Central memory CD8-positive, alpha-beta T cell (primary cell): ENCODE results near the gene BLID.

Experiments used
- ATAC-seq: fragments of 150-1000 bp; cut with Tn5 transposase; replicated peaks from 2 replicates; pipeline ENCODE4 v1.10.0; 2022; ENCODE audit warnings: mild to moderate bottlenecking, moderate FRiP score, moderate number of reproducible peaks; ENCODE audit not compliant: poor library complexity, severe bottlenecking; ENCODE audit errors: extremely low read depth
- DNase-seq, 2 donors: peaks; one replicate each; pipeline ENCODE4 v3.0.0; 2021; ENCODE audit warnings: low spot score in 2 of 2
- H3K27ac Mint-ChIP-seq: one replicate; pipeline ENCODE4 v1.8.0; 2022; ENCODE audit warnings: low read depth, mild to moderate bottlenecking, moderate library complexity, mixed read lengths
- H3K27me3 Mint-ChIP-seq: one replicate; pipeline ENCODE4 v1.8.0; 2022; ENCODE audit warnings: mixed read lengths
- H3K36me3 Mint-ChIP-seq: one replicate; pipeline ENCODE4 v1.8.0; 2022; ENCODE audit warnings: mild to moderate bottlenecking, moderate library complexity, mixed read lengths; ENCODE audit not compliant: insufficient read depth
- H3K4me1 Mint-ChIP-seq: one replicate; pipeline ENCODE4 v1.8.0; 2022; ENCODE audit warnings: mixed read lengths
- H3K4me3 Mint-ChIP-seq: one replicate; pipeline ENCODE4 v1.8.0; 2022; ENCODE audit warnings: mild to moderate bottlenecking, moderate library complexity, mixed read lengths
- H3K9me3 Mint-ChIP-seq: one replicate; pipeline ENCODE4 v1.8.0; 2022; ENCODE audit warnings: mixed read lengths

The BLID gene

GRCh38 chr11:122131126-122131525, 15.1 kb upstream of the BLID start:
- Mint-ChIP-seq H3K4me3 (no peak overlapping the region), H3K9me3 (peaks cover 11% of the 10 kb centered on the region), H3K4me1 (no peaks in the 10 kb centered on the region), H3K27ac (no peak overlapping the region), H3K36me3 (no peaks in the 10 kb centered on the region), H3K27me3 (peaks cover 22% of the 10 kb centered on the region)
- ATAC-seq (no peak), DNase-seq (no peak)

- H3K36me3 Mint-ChIP-seq = no peaks in the 10 kb centered on the region
- H3K4me3 Mint-ChIP-seq = no peak overlapping the region
- H3K27ac Mint-ChIP-seq = no peak overlapping the region
- no peaks in the 10 kb centered on the region for H3K4me1 Mint-ChIP-seq
- DNase-seq (no peak), ATAC-seq (no peak)
- H3K9me3 Mint-ChIP-seq = peaks cover 11% of the 10 kb centered on the region
- H3K27me3 Mint-ChIP-seq = peaks cover 22% of the 10 kb centered on the region
Observed at GRCh38 chr11:122128146-122128545, 12.1 kb upstream of the BLID start.

- Mint-ChIP-seq H3K9me3 (peaks cover 11% of the 10 kb centered on the region), H3K27me3 (peaks cover 12% of the 10 kb centered on the region), H3K4me3 (no peak overlapping the region), H3K36me3 (no peaks in the 10 kb centered on the region), H3K27ac (no peak overlapping the region), H3K4me1 (no peaks in the 10 kb centered on the region)
- DNase-seq (no peak), ATAC-seq (no peak)
Observed at GRCh38 chr11:122127020-122127419, 11.0 kb upstream of the BLID start.

GRCh38 chr11:122126024-122126688, 10.1 kb upstream of the BLID start:
- no peaks in the 10 kb centered on the region for H3K4me1 Mint-ChIP-seq
- H3K27ac Mint-ChIP-seq = no peak overlapping the region
- H3K27me3 Mint-ChIP-seq = peaks cover 12% of the 10 kb centered on the region
- no peaks in the 10 kb centered on the region for H3K36me3 Mint-ChIP-seq
- no peak overlapping the region for H3K4me3 Mint-ChIP-seq
- peaks cover 11% of the 10 kb centered on the region for H3K9me3 Mint-ChIP-seq
- ATAC-seq (no peak), DNase-seq (no peak)

GRCh38 chr11:122123263-122123929, 7.4 kb upstream of the BLID start:
- no peak for DNase-seq
- no peak for ATAC-seq

GRCh38 chr11:122122179-122122578, 6.2 kb upstream of the BLID start:
- Mint-ChIP-seq H3K4me3 (no peak overlapping the region), H3K27me3 (peaks cover 5% of the 10 kb centered on the region), H3K27ac (no peak overlapping the region), H3K9me3 (no peaks in the 10 kb centered on the region), H3K4me1 (no peaks in the 10 kb centered on the region), H3K36me3 (no peaks in the 10 kb centered on the region)
- DNase-seq (no peak), ATAC-seq (no peak)

More at GRCh38 chr11:122123263-122123929, 7.4 kb upstream of the BLID start:
- Mint-ChIP-seq H3K36me3 (no peaks in the 10 kb centered on the region), H3K4me3 (no peak overlapping the region), H3K9me3 (peaks cover 9% of the 10 kb centered on the region), H3K27me3 (peaks cover 10% of the 10 kb centered on the region), H3K27ac (no peak overlapping the region), H3K4me1 (no peaks in the 10 kb centered on the region)

- H3K9me3 Mint-ChIP-seq = no peaks in the 10 kb centered on the region
- H3K36me3 Mint-ChIP-seq = no peaks in the 10 kb centered on the region
- H3K27ac Mint-ChIP-seq = no peak overlapping the region
- peaks cover 10% of the 10 kb centered on the region for H3K27me3 Mint-ChIP-seq
- ATAC-seq (no peak), DNase-seq (no peak)
- no peak overlapping the region for H3K4me3 Mint-ChIP-seq
- H3K4me1 Mint-ChIP-seq = no peaks in the 10 kb centered on the region
Observed at GRCh38 chr11:122120096-122120495, 4.1 kb upstream of the BLID start.

GRCh38 chr11:122116591-122116990, 576 bp upstream of the BLID start:
- H3K27ac Mint-ChIP-seq = no peak overlapping the region
- peaks cover 10% of the 10 kb centered on the region for H3K27me3 Mint-ChIP-seq
- no peaks in the 10 kb centered on the region for H3K4me1 Mint-ChIP-seq
- no peaks in the 10 kb centered on the region for H3K36me3 Mint-ChIP-seq
- H3K4me3 Mint-ChIP-seq = no peak overlapping the region
- DNase-seq (no peak), ATAC-seq (no peak)
- H3K9me3 Mint-ChIP-seq = no peaks in the 10 kb centered on the region

GRCh38 chr11:122114976-122115375, 1.0 kb downstream of the BLID start:
- ATAC-seq = no peak
- H3K9me3 Mint-ChIP-seq = peaks cover under 1% of the 10 kb centered on the region
- DNase-seq = no peak
- H3K4me3 Mint-ChIP-seq = no peak overlapping the region
- H3K27ac Mint-ChIP-seq = no peak overlapping the region
- H3K4me1 Mint-ChIP-seq = no peaks in the 10 kb centered on the region
- H3K36me3 Mint-ChIP-seq = no peaks in the 10 kb centered on the region
- peaks cover 13% of the 10 kb centered on the region for H3K27me3 Mint-ChIP-seq

- Mint-ChIP-seq H3K27me3 (peaks cover 19% of the 10 kb centered on the region), H3K36me3 (no peaks in the 10 kb centered on the region), H3K9me3 (peaks cover 5% of the 10 kb centered on the region), H3K27ac (no peak overlapping the region), H3K4me3 (no peak overlapping the region), H3K4me1 (no peaks in the 10 kb centered on the region)
- ATAC-seq (no peak), DNase-seq (no peak)
Observed at GRCh38 chr11:122113836-122114825, 1.9 kb downstream of the BLID start.

GRCh38 chr11:122112470-122113365, 3.3 kb downstream of the BLID start:
- peaks cover 10% of the 10 kb centered on the region for H3K9me3 Mint-ChIP-seq

GRCh38 chr11:122109932-122110331, 6.1 kb downstream of the BLID start:
- no peaks in the 10 kb centered on the region for H3K4me1 Mint-ChIP-seq
- DNase-seq (no peak), ATAC-seq (no peak)
- no peaks in the 10 kb centered on the region for H3K36me3 Mint-ChIP-seq
- H3K4me3 Mint-ChIP-seq = no peak overlapping the region
- H3K9me3 Mint-ChIP-seq = peaks cover 10% of the 10 kb centered on the region
- peaks cover 9% of the 10 kb centered on the region for H3K27me3 Mint-ChIP-seq
- no peak overlapping the region for H3K27ac Mint-ChIP-seq

More at GRCh38 chr11:122112470-122113365, 3.3 kb downstream of the BLID start:
- ATAC-seq (no peak), DNase-seq (no peak)
- Mint-ChIP-seq H3K4me3 (no peak overlapping the region), H3K27ac (no peak overlapping the region), H3K27me3 (peaks cover 19% of the 10 kb centered on the region), H3K4me1 (no peaks in the 10 kb centered on the region), H3K36me3 (no peaks in the 10 kb centered on the region)
